GM12892 (cell line): ENCODE results near the gene GABRG3.

Experiments used
- DNase-seq: peaks from one replicate; pipeline ENCODE4 v3.0.0; 2011; ENCODE audit not compliant: insufficient read length
- FAIRE-seq: peaks from 2 replicates; lab custom pipeline; 2011; peaks lifted over from hg19 to GRCh38; lab: Jason Lieb, UNC
- POLR2A ChIP-seq: IDR thresholded peaks from 2 replicates; pipeline ENCODE4 v1.6.1; 2011; ENCODE audit warnings: low read depth, low read length, control low read depth
- POLR2AphosphoS5 ChIP-seq: IDR thresholded peaks from 2 replicates; pipeline ENCODE4 v1.6.1; 2011; ENCODE audit warnings: low read depth, low read length, control low read depth
- TAF1 ChIP-seq: IDR thresholded peaks from 2 replicates; pipeline ENCODE4 v1.6.1; 2011; ENCODE audit warnings: low read depth, mild to moderate bottlenecking, control low read depth, low read length, borderline replicate concordance

The GABRG3 gene

GRCh38 chr15:27495963-27496459, 525.0 kb downstream of the GABRG3 start:
- FAIRE-seq (no peak), DNase-seq (no peak)

GRCh38 chr15:27498700-27499099, 527.7 kb downstream of the GABRG3 start:
- no peak for TF ChIP-seq TAF1
- no peak for TF ChIP-seq POLR2AphosphoS5
- TF ChIP-seq POLR2A: no peak
- DNase-seq (no peak), FAIRE-seq (no peak)

More at GRCh38 chr15:27495963-27496459, 525.0 kb downstream of the GABRG3 start:
- no peak for TF ChIP-seq POLR2A

DNA sequence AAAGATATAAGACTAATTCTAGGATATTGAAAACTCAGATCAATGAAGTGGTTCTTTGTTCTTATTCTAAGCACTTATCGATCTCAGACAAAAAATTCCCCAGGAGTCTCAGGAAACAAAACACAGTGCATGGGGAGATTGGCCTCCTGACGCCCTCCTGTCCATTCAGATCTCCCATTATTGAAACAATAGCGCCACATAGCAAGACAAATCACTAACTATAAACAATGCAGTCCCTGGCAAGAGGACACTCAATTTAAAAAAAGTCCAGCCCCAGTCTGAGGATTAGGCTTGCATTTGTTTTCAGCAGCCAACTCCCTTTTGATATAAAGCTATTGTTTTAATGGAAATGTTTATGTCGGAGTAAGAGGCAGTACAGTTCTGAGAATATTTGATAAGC, 528.2 kb downstream of the GABRG3 start:
- DNase-seq (no peak), FAIRE-seq (no peak)
- TF ChIP-seq TAF1: no peak
- TF ChIP-seq POLR2A: no peak
- no peak for TF ChIP-seq POLR2AphosphoS5

GRCh38 chr15:27499719-27500118, 528.7 kb downstream of the GABRG3 start:
- FAIRE-seq (no peak), DNase-seq (no peak)
- TF ChIP-seq TAF1: no peak
- no peak for TF ChIP-seq POLR2AphosphoS5
- TF ChIP-seq POLR2A: no peak

DNA sequence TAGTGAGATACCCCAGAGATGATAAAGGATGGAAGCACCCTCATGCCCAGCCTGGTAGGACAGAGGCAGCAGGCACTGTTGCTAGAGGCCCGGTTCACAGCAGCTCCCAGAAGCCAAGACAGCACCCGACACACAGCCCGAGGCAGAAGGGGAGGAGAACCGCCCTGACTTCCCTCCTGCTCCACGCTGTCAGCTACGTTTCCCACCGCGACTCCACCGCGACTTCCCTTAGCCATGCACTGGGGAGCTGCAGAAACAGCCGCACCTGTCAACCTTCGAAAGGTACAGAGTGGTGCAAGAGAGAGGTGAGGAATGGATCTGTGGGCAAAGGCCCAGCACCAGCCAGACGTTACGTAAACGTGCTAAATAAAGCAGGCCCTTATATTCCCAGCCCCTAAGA, 529.2 kb downstream of the GABRG3 start:
- no peak for DNase-seq
- no peak for TF ChIP-seq POLR2AphosphoS5
- TF ChIP-seq POLR2A: no peak
- TF ChIP-seq TAF1: no peak
- no peak for FAIRE-seq

DNA sequence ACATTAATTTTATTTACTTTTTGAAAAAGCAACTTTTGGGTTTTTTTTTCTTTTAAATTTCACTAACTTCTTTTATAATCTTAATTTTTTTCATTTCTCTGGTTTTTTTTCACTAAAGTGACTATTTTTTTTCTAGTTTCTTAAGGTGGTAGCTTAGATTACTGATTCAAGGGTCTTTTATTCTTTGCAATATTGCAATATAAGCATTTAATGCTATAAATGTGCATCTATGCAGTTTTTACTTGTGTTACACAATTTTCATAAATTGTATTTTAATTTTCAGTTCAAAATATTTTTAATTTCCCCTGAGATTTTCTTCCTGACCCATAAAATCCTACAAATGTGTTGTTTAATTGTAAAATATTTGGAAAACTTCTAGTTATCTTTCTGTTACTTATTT, 535.8 kb downstream of the GABRG3 start:
- no peak for FAIRE-seq

DNA sequence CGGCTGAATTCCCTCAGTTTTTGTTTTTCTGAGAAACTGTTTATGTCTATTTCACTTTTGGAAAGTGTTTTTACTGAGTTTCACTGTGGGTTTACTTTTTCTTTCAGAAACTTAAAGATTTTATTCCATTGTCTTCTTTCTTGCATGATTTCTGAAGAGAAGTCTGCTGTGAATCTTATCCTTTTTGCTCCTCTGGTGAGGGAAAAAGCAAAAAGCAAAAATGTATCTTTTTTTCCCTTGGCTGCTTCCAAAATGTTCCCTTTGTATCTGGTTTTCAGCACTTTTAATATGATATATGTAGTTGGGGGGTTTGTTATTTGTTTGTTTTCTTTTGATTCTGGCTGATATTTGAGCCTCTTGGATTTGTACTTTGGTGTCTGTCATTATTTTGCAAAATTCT, 538.0 kb downstream of the GABRG3 start:
- DNase-seq: no peak
- no peak for FAIRE-seq
- TF ChIP-seq TAF1: no peak
- no peak for TF ChIP-seq POLR2A
- no peak for TF ChIP-seq POLR2AphosphoS5

More for the DNA sequence above, 535.8 kb downstream of the GABRG3 start:
- TF ChIP-seq POLR2AphosphoS5 (no peak), TAF1 (no peak), POLR2A (no peak)
- DNase-seq: no peak

GRCh38 chr15:27512281-27513001, 541.5 kb downstream of the GABRG3 start:
- no peak for FAIRE-seq
- DNase-seq: no peak
- no peak for TF ChIP-seq TAF1
- no peak for TF ChIP-seq POLR2A
- TF ChIP-seq POLR2AphosphoS5: no peak

GRCh38 chr15:27514526-27514925, 543.5 kb downstream of the GABRG3 start:
- FAIRE-seq (no peak), DNase-seq (no peak)
- no peak for TF ChIP-seq TAF1
- TF ChIP-seq POLR2A: no peak
- no peak for TF ChIP-seq POLR2AphosphoS5

DNA sequence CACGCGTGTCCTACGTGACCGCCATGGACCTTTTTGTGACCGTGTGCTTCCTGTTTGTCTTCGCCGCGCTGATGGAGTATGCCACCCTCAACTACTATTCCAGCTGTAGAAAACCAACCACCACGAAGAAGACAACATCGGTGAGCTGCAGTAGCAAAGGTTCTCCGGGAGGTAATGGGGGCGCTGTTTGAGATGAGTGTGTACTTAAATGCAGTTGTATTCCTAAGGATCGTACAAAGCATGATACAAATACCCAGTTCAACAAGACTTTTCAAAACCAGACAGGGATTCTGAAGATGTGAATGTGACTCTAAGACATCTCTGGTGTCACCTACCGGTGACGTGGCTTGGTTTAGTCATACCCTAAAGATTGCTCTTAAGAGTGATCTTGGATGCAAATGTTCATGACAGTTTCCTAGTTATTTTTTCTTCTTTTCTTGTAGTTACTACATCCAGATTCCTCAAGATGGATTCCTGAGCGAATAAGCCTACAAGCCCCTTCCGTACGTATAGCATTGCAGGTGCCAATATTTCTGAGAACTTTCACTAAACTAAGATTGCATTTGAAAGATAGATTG, 556.6 kb downstream of the GABRG3 start:
- FAIRE-seq: no peak

DNA sequence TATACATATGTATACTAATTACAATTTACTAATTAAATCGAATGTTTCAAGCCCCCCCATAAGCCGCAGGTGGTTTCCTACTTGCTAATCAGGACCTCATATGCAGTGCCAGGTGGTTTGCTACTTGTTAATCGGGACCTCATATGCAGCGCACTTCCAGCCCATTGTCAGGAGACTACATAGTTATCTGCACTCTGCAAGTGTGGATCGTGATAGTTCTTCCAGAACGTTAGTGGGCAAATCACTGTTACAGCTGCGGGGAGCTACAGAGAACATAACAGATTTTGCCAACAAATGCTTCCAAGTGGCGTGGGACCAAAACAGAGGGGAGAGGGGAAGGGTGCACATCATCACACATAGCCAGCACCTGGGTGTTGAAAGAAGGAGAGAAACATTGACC, 558.4 kb downstream of the GABRG3 start:
- no peak for FAIRE-seq
- no peak for TF ChIP-seq POLR2AphosphoS5
- no peak for TF ChIP-seq POLR2A
- no peak for TF ChIP-seq TAF1
- DNase-seq: no peak

More for the DNA sequence above, 556.6 kb downstream of the GABRG3 start:
- no peak for DNase-seq
- TF ChIP-seq POLR2AphosphoS5 (no peak), TAF1 (no peak), POLR2A (no peak)

DNA sequence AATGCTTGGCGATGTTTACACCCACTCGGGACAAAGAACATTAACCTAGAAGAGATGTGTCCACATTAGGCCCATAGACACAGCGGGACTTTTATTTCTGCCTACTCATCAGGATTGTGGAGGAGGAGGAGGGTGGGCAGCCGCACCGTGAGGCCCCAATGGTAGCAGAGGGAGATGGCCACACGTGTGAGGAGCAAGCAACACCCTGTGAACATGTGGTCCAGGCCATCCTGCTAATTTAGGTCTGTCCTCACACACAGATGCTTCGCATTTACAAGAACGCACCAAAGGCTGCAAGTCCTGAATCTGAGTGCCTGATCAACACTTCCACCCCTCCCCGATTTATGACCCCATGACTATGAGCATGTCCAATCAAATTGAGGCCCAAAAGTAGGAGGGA, 560.0 kb downstream of the GABRG3 start:
- FAIRE-seq (no peak), DNase-seq (no peak)
- TF ChIP-seq TAF1 (no peak), POLR2A (no peak), POLR2AphosphoS5 (no peak)
